ENCODE results near the gene PARD3.

PARD3 gene

DNA sequence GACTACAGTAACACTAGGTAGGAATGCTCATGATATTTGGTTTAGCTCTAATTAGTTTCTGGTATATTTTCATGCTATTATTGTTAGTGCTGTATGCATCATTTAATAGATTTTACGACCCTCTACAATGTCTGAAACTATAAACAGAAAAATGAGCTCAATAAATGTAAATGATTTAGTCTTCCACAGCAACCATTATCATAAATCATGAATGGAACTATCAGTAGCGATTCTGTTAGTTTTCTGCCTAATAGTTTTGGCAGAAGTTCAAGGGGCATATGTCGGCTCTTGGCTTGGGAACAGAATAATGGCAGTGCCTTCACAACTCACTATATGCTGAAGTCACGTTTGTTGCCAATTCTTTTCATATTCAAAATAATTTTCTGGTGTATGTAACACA, 494.8 kb downstream of the PARD3 start:
- no peak overlapping the region for H3K9ac ChIP-seq
- H3K9me3 ChIP-seq (ENCODE audit: control insufficient read depth, low read length), result no peaks in the 10 kb centered on the region
- H3K79me2 ChIP-seq, result no peaks in the 10 kb centered on the region
- no peak overlapping the region for H2AFZ ChIP-seq
- H3K27ac ChIP-seq, result no peak overlapping the region
- H3K4me1 ChIP-seq, result no peaks in the 10 kb centered on the region
- H3K4me2 ChIP-seq (ENCODE audit: low read length), result no peak overlapping the region
- H3K4me3 ChIP-seq (ENCODE audit: low read depth, low read length), result no peak overlapping the region
- H3K36me3 ChIP-seq (ENCODE audit: control insufficient read depth, insufficient read depth, low read length), result no peaks in the 10 kb centered on the region
- TF ChIP-seq, protein P1, sequence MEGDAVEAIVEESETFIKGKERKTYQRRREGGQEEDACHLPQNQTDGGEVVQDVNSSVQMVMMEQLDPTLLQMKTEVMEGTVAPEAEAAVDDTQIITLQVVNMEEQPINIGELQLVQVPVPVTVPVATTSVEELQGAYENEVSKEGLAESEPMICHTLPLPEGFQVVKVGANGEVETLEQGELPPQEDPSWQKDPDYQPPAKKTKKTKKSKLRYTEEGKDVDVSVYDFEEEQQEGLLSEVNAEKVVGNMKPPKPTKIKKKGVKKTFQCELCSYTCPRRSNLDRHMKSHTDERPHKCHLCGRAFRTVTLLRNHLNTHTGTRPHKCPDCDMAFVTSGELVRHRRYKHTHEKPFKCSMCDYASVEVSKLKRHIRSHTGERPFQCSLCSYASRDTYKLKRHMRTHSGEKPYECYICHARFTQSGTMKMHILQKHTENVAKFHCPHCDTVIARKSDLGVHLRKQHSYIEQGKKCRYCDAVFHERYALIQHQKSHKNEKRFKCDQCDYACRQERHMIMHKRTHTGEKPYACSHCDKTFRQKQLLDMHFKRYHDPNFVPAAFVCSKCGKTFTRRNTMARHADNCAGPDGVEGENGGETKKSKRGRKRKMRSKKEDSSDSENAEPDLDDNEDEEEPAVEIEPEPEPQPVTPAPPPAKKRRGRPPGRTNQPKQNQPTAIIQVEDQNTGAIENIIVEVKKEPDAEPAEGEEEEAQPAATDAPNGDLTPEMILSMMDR (IDR thresholded peaks at IDR 0.05), result no peak
- H3K27me3 ChIP-seq (ENCODE audit: control insufficient read depth, insufficient read depth, low read length), result no peaks in the 10 kb centered on the region

DNA sequence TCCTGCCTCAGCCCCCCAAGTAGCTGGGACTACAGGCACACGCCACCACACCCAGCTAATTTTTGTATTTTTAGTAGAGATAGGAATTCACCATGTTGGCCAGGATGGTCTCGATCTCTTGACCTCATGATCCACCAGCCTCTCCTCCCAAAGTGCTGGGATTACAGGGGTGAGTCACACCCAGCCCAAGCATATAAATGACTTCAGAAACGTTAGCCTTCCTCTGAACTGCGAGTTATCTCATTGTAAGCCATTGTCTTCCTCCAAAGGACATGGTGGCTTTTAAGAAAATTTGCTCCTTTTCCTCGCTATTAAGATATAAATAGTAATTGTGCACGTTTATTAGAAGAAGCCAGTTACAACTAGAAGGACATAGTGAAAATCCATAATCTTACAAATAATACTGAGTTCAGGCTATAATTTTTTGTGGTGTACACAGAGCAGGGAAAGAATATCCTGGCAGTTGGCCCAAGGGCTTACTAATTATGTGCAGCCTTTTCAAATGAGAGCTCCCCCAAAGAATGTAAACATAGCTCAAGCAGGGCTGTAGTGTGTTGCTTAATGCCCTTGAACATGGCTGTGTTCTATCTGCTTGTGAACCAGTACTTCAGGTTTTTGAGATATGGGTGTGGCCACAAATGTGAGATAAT, 495.8 kb downstream of the PARD3 start:
- Histone ChIP-seq H3K4me2 (ENCODE audit: low read length) (no peak overlapping the region), H2AFZ (no peak overlapping the region), H3K4me3 (ENCODE audit: low read depth, low read length) (no peak overlapping the region), H3K4me1 (no peaks in the 10 kb centered on the region), H3K36me3 (ENCODE audit: control insufficient read depth, insufficient read depth, low read length) (no peaks in the 10 kb centered on the region), H3K27me3 (ENCODE audit: control insufficient read depth, insufficient read depth, low read length) (no peaks in the 10 kb centered on the region), H3K9me3 (ENCODE audit: control insufficient read depth, low read length) (no peaks in the 10 kb centered on the region), H3K79me2 (no peaks in the 10 kb centered on the region), H3K27ac (no peak overlapping the region), H3K9ac (no peak overlapping the region)
- TF ChIP-seq, protein P1 (IDR thresholded peaks at IDR 0.05), result no peak

DNA sequence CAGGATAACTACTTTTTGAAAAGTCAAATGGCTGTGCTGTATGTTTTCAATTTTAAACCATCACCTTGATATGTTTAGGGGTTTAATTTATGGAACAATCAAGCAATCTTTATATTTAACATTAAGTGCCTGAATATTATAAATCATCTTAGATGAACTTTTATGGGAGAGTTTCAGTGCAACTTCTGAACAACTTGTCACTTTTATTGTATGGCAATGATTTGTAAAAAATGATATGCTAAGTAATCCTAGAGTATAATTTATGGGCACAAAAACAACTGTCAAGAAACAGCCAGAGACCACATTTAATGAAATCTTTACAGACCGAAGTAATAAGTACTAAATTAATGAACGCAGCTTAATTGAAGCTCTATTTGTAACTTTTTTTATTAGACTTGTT, 498.9 kb downstream of the PARD3 start:
- TF ChIP-seq, protein P1 (IDR thresholded peaks at IDR 0.05), result no peak
- no peaks in the 10 kb centered on the region for H3K9me3 ChIP-seq (ENCODE audit: control insufficient read depth, low read length)
- H3K9ac ChIP-seq, result no peak overlapping the region
- H3K4me2 ChIP-seq (ENCODE audit: low read length), result no peak overlapping the region
- no peak overlapping the region for H3K4me3 ChIP-seq (ENCODE audit: low read depth, low read length)
- H2AFZ ChIP-seq, result no peak overlapping the region
- H3K4me1 ChIP-seq, result peaks cover 4% of the 10 kb centered on the region
- H3K36me3 ChIP-seq (ENCODE audit: control insufficient read depth, insufficient read depth, low read length), result no peaks in the 10 kb centered on the region
- no peaks in the 10 kb centered on the region for H3K79me2 ChIP-seq
- no peaks in the 10 kb centered on the region for H3K27me3 ChIP-seq (ENCODE audit: control insufficient read depth, insufficient read depth, low read length)
- H3K27ac ChIP-seq, result no peak overlapping the region

DNA sequence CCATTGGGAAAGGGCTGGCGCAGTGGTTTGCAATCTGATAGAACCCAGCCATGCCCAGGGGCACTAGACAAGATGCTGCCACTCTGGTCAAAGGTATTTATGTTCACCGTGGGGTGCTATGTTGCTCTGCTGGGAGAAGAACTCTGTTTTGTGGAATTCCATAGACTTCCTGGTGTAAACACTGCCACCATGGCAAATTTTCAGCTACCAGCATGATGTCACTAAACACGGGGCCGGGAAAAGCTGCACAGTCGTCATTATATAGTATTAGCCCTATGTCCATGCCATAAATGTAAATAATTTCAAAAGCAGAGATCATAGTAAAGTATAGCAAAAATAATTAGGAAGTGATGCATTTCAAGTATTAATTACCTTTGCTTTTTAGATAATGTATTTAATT, 500.6 kb downstream of the PARD3 start:
- no peaks in the 10 kb centered on the region for H3K27me3 ChIP-seq (ENCODE audit: control insufficient read depth, insufficient read depth, low read length)
- H2AFZ ChIP-seq, result no peak overlapping the region
- H3K36me3 ChIP-seq (ENCODE audit: control insufficient read depth, insufficient read depth, low read length), result no peaks in the 10 kb centered on the region
- H3K79me2 ChIP-seq, result no peaks in the 10 kb centered on the region
- H3K4me3 ChIP-seq (ENCODE audit: low read depth, low read length), result no peak overlapping the region
- no peak overlapping the region for H3K9ac ChIP-seq
- H3K4me2 ChIP-seq (ENCODE audit: low read length), result no peak overlapping the region
- peaks cover 4% of the 10 kb centered on the region for H3K4me1 ChIP-seq
- no peak overlapping the region for H3K27ac ChIP-seq
- TF ChIP-seq, protein P1 (IDR thresholded peaks at IDR 0.05), result no peak
- H3K9me3 ChIP-seq (ENCODE audit: control insufficient read depth, low read length), result no peaks in the 10 kb centered on the region

DNA sequence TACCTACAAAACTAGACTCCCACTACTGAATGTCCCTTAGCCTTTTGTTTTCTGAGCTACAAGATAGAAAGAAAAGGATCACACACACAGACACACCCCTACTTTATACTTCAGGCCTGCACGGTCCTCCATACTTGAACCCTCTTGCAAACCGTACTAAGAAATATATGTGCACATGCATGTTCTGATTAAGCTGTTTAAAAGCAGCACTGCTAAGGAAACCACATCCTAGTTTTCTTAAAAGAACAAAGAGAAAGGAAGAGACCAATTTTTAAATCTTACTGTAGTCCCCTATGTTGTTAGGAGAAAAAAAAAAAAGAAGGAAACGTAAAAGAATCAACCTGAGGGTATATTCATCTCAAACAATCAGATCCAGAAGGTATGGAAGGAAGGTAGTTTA, 501.2 kb downstream of the PARD3 start:
- Histone ChIP-seq H3K27me3 (ENCODE audit: control insufficient read depth, insufficient read depth, low read length) (no peaks in the 10 kb centered on the region), H3K36me3 (ENCODE audit: control insufficient read depth, insufficient read depth, low read length) (no peaks in the 10 kb centered on the region), H3K9ac (no peak overlapping the region), H3K4me1 (peaks cover 4% of the 10 kb centered on the region), H3K79me2 (no peaks in the 10 kb centered on the region), H2AFZ (no peak overlapping the region), H3K27ac (no peak overlapping the region), H3K4me3 (ENCODE audit: low read depth, low read length) (no peak overlapping the region), H3K9me3 (ENCODE audit: control insufficient read depth, low read length) (no peaks in the 10 kb centered on the region), H3K4me2 (ENCODE audit: low read length) (no peak overlapping the region)
- TF ChIP-seq, protein P1 (IDR thresholded peaks at IDR 0.05), result no peak

All from parathyroid adenoma (tissue), 2 donors.